RWPE2 (cell line): Measurements from ENCODE around the gene ACYP1.

Experiments used
- ATAC-seq: fragments of 200-7000 bp; cut with Tn5 transposase; 3 replicates; pipeline ENCODE4 v1.9.1; 2021; ENCODE audit warnings: low read depth
- DNase-seq: peaks from one replicate; pipeline ENCODE4 v3.0.0-alpha.2; 2020; ENCODE audit warnings: low spot score
- H3K27ac ChIP-seq: fragments of 450-650 bp; 2 replicates; pipeline ENCODE4 v1.5.1; 2017; ENCODE audit warnings: mild to moderate bottlenecking; ENCODE audit not compliant: poor library complexity, severe bottlenecking
- H3K27me3 ChIP-seq: fragments of 250-450 bp; sonication (Bioruptor Pico); 2 replicates; pipeline ENCODE4 v1.5.1; 2021; ENCODE audit warnings: mild to moderate bottlenecking, moderate library complexity; ENCODE audit not compliant: insufficient read depth, poor library complexity, severe bottlenecking
- H3K36me3 ChIP-seq: fragments of 250-450 bp; sonication (Bioruptor Pico); 2 replicates; pipeline ENCODE4 v1.5.1; 2020; ENCODE audit warnings: low read depth, mild to moderate bottlenecking, moderate library complexity
- H3K4me1 ChIP-seq: fragments of 250-450 bp; sonication (Bioruptor Pico); 2 replicates; pipeline ENCODE4 v1.5.1; 2021; ENCODE audit warnings: mild to moderate bottlenecking, moderate library complexity; ENCODE audit not compliant: insufficient read depth, poor library complexity, severe bottlenecking
- H3K4me3 ChIP-seq: fragments of 250-450 bp; sonication (Bioruptor Pico); 2 replicates; pipeline ENCODE4 v1.5.1; 2021; ENCODE audit warnings: mild to moderate bottlenecking, moderate library complexity; ENCODE audit not compliant: severe bottlenecking
- H3K9me3 ChIP-seq: fragments of 250-450 bp; sonication (Bioruptor Pico); 2 replicates; pipeline ENCODE4 v1.5.1; 2021; ENCODE audit warnings: mild to moderate bottlenecking, moderate library complexity; ENCODE audit not compliant: severe bottlenecking
- CTCF ChIP-seq: fragments of 450-650 bp; IDR thresholded peaks from one replicate; pipeline ENCODE4 v1.5.1; 2017; ENCODE audit warnings: mild to moderate bottlenecking, moderate library complexity; ENCODE audit not compliant: poor library complexity, severe bottlenecking

Gene ACYP1

GRCh38 chr14:75025082-75025481, 38.7 kb downstream of the ACYP1 start:
- Histone ChIP-seq H3K9me3 (no peaks in the 10 kb centered on the region), H3K27me3 (no peaks in the 10 kb centered on the region), H3K27ac (no peak overlapping the region), H3K4me1 (no peaks in the 10 kb centered on the region), H3K36me3 (peaks cover 60% of the 10 kb centered on the region), H3K4me3 (no peak overlapping the region)
- ATAC-seq = peak; percentile 35; the same call in 1 of the 3 replicates
- no peak for DNase-seq
- no peak for TF ChIP-seq CTCF

- ATAC-seq (no peak), DNase-seq (no peak)
- Histone ChIP-seq H3K4me3 (no peak overlapping the region), H3K27ac (no peak overlapping the region), H3K9me3 (no peaks in the 10 kb centered on the region), H3K36me3 (peaks cover 77% of the 10 kb centered on the region), H3K27me3 (no peaks in the 10 kb centered on the region), H3K4me1 (no peaks in the 10 kb centered on the region)
- TF ChIP-seq CTCF = no peak
Observed at GRCh38 chr14:75023108-75023507, 40.7 kb downstream of the ACYP1 start.

GRCh38 chr14:75022655-75023054, 41.2 kb downstream of the ACYP1 start:
- no peak overlapping the region for H3K27ac ChIP-seq
- H3K36me3 ChIP-seq = peaks cover 81% of the 10 kb centered on the region
- H3K27me3 ChIP-seq = no peaks in the 10 kb centered on the region
- no peaks in the 10 kb centered on the region for H3K9me3 ChIP-seq
- peak; percentile 73 for TF ChIP-seq CTCF
- no peak for DNase-seq
- ATAC-seq = peak; percentile 85
- H3K4me1 ChIP-seq = no peaks in the 10 kb centered on the region
- no peak overlapping the region for H3K4me3 ChIP-seq

GRCh38 chr14:75018694-75019093, 45.1 kb downstream of the ACYP1 start:
- Histone ChIP-seq H3K4me3 (no peak overlapping the region), H3K4me1 (no peaks in the 10 kb centered on the region), H3K9me3 (no peaks in the 10 kb centered on the region), H3K36me3 (peaks cover 96% of the 10 kb centered on the region), H3K27ac (no peak overlapping the region), H3K27me3 (no peaks in the 10 kb centered on the region)
- no peak for TF ChIP-seq CTCF
- no peak; the same call in 2 of the 3 replicates for ATAC-seq
- DNase-seq = no peak

- TF ChIP-seq CTCF = no peak
- H3K9me3 ChIP-seq = no peaks in the 10 kb centered on the region
- peaks cover under 1% of the 10 kb centered on the region for H3K4me1 ChIP-seq
- no peak for DNase-seq
- H3K36me3 ChIP-seq = peaks cover 89% of the 10 kb centered on the region
- no peak overlapping the region for H3K4me3 ChIP-seq
- no peaks in the 10 kb centered on the region for H3K27me3 ChIP-seq
- no peak for ATAC-seq
- H3K27ac ChIP-seq = no peak overlapping the region
Observed at GRCh38 chr14:75016815-75017214, 47.0 kb downstream of the ACYP1 start.
